GM18519 (cell line): ENCODE measurements around the gene NIP7.
A peak's percentile ranks its signal among the peaks of the same experiment; 100 is the strongest.

Experiments
- ATAC-seq: cut with Tn5 transposase; IDR thresholded peaks from one replicate; pipeline ENCODE4 v1.9.1; 2021; ENCODE audit warnings: mild to moderate bottlenecking, moderate library complexity; ENCODE audit not compliant: unreplicated experiment, low FRiP score

Gene NIP7

GRCh38 chr16:69318177-69318910, 21.2 kb upstream of the NIP7 start:
- no peak for ATAC-seq

DNA sequence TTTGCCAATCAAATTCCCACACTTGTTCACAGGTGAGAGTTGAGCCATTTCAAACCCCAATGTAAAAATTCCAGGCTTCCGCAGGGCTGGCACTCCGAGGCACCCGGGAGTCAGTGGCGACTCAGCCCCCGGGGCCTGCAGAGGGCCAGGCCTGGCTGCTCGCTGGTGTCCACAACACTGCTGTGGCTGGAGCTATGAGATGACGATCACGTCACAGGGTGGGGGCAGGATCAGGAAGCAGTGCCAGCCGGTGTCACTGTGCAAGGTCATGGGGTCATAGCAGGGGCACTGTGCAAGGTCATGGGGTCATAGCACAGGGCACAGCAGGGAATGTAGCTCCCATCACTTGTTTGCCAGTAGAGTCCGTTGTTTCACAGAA, 20.7 kb upstream of the NIP7 start:
- no peak for ATAC-seq

DNA sequence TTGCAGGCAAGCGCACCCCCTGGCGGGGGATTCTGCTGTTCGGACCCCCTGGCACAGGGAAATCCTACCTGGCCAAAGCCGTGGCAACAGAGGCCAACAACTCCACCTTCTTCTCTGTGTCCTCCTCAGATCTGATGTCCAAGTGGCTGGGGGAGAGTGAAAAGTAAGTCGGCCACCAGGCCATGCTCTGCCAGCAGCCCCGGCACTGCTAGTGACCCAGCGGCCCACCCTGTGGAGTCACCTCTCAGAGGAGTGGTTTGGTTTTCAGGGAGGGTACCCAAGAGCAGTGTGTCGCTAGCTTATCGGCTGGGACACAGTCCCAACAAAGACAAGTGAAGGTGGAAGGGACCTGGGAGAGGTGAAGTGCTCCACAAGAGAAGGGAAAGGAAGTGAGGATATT, 20.2 kb upstream of the NIP7 start:
- ATAC-seq: no peak

DNA sequence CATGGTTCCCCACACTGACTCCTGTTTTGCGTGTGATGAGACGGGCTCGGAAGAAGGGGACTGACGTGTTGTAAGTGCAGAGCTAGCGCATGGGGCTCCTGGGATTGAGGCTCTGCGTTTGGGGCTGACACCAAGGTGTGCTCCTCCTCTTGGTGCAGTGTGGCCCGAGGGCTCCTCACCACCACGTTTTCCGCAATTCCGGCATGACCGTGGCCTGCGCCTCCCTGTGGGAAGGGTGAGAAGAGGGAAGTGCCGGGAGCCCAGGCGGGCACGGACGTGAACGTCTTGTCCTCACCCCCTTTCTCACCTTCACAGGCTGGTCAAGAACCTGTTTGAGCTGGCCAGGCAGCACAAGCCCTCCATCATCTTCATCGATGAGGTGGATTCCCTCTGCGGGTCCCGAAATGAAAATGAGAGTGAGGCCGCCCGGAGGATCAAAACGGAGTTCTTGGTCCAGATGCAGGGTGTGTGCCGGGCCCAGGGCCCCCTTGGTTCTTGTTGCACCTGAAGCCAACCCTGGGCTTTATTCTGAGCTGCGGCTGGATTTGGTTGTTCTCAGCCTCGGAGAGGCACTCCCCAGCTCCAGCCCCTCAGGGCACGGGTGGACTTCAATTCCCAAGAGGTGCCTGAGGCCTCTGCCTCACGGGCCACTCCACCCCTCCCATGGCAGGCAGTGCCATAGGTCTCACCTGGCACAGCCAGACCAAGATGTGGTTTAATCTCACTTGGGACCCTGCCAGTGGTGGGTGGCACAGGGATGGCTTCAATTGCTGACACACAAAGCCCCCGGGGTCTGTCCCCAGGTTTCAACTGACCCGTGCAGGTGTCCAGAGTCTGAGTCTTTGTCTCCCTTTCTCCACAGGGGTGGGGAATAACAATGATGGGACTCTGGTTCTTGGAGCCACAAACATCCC, 19.5 kb upstream of the NIP7 start:
- no peak for ATAC-seq

DNA sequence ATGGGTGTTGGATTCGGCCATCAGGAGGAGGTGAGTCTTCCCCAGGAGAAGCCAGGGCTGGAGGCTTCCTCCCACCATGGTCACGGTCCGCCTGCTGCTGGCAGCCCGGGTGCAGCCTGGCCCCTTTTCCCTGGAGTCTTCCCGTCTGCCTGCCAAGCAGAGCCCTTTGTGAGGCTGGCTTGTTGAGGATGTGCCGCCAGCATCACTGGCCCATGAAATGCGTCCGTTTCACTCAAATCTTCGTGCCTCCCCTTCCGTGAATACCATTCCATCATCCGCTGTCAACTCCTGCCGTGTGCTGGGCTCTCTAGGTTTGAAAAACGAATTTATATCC, 18.9 kb upstream of the NIP7 start:
- ATAC-seq: no peak

GRCh38 chr16:69321080-69321479, 18.5 kb upstream of the NIP7 start:
- no peak for ATAC-seq

DNA sequence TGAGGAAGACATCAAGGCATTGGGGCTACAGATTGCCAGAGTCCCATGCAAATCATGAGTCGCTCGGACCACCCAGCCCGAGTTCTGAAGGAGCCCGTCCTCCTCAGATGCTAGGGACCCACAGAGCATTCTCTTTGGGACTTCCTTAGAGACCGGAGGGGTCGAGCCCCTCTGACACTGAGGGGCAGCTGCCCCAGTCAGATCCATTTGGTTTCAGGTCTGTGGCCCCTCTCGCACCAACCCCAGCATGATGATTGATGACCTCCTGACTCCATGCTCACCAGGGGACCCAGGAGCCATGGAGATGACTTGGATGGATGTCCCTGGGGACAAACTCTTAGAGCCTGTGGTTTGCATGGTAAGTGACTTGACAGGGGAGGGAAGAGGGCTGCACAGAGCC, 17.2 kb upstream of the NIP7 start:
- ATAC-seq: no peak

DNA sequence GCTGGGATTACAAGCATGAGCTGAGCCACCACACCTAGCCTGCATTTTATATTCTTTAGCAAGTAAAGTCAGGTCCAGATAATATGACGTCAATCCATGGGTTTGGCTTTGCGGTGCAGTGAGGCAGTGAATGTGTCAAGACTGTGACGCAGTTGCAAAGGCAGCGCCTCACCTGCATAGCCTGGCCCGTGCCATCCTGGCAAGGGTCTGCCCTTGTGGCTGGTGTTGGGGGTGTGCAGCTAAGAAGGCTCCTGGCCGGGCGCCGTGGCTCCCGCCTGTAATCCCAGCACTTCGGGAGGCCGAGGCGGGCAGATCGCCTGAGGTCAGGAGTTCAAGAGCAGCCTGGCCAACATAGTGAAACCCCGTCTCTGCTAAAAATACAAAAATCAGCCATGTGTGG, 16.2 kb upstream of the NIP7 start:
- ATAC-seq: no peak

DNA sequence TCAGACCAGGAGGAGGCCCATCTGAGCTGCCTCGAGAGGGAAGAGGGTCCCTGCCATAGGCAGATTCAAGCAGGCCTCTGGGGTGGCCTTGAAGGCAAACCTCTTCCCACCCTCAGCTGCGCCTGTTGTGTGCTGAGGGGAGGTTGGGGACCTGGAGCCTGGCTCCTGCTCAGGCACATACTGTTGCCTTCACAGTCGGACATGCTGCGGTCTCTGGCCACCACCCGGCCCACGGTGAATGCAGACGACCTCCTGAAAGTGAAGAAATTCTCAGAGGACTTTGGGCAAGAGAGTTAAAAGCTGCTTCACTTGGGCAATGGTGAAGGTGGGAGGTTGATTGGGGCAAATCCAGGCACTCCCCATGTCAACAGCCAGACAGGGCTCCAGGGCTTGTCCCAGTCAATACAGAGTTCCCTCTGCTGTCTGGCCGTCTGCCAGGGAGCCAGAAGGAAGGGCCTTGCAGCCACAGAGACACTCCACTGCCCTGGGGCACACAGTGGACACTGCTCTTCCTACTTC, 15.5 kb upstream of the NIP7 start:
- ATAC-seq: no peak

- no peak for ATAC-seq
These were observed 14.9 kb upstream of the NIP7 start for GRCh38 chr16:69324585-69325253.

- no peak for ATAC-seq
These were observed 13.8 kb upstream of the NIP7 start for GRCh38 chr16:69325784-69326171.

- no peak for ATAC-seq
These were observed 13.2 kb upstream of the NIP7 start for GRCh38 chr16:69326172-69326873.

DNA sequence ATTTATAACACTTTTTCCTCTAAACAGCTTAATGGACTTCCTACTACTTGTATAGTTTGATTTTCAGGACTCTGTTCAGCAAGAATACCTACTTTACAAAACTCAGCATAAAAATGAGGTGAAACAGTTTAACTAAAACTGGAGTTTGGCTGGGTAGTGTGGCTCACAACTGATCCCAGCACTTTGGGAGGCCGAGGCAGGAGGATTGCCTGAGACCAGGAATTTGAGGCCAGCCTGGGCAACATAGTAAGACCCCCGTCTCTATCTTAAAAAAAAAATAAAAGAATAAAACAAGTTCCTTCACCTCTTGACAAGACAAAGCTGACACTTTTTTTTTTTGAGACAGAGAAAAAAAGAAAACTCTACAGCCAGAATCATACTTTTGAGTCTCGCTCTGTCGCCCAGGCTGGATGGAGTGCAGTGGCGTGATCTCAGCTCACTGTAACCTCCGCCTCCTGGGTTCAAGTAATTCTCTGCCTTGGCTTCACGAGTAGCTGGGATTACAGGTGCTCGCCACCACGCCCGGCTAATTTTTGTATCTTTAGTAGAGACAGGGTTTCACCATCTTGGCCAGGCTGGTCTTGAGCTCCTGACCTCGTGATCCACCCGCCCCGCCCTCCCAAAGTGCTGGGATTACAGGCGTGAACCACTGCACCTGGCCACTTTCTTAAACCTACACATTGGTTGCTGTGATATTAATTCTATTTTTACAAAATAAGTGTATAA, 11.8 kb upstream of the NIP7 start:
- ATAC-seq: no peak

GRCh38 chr16:69328854-69329316, 10.7 kb upstream of the NIP7 start:
- no peak for ATAC-seq

DNA sequence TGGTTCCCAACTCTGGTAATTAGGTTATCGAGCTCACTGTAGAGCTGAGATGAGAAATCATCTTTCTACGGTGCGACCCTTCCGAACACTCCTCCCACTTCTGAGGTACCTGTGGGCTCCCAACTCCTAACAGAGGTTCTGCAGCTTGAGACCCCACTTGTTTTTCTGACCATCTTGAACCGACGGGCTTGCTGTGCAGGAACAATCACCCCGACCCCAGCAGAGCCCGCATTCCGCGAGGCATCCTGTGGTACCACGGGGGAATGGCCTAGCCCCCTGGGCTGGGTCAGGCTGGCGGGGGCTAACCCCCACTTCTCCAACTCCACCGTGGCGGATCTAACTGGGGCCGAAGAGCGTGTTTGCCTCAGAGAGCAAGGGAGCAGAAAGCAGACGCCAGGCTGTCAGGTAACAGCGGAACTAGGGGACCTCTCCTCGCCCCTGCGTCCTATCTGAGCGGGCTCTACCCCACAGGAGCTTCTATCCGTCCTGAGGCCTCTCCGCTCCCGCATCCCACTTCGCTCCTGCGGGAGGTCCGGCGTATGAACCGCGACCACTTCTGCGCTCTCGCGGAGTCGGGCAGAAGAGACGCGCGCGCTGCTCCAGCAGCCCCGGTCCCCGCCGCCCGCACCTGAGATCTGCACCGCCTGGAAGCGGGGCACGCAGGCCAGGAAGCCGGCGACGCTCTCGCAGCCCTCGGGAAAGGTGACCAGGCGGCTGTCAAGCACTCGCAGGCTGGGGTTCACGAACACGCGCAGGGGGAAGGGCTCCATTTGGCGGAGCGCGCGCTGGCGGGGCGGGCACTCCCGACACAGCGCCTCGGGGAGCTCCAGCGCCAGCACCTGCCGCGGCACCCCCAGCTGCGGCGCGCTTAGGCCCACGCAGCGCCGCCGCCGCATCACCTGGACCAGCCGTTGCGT, 9.9 kb upstream of the NIP7 start:
- no peak for ATAC-seq

DNA sequence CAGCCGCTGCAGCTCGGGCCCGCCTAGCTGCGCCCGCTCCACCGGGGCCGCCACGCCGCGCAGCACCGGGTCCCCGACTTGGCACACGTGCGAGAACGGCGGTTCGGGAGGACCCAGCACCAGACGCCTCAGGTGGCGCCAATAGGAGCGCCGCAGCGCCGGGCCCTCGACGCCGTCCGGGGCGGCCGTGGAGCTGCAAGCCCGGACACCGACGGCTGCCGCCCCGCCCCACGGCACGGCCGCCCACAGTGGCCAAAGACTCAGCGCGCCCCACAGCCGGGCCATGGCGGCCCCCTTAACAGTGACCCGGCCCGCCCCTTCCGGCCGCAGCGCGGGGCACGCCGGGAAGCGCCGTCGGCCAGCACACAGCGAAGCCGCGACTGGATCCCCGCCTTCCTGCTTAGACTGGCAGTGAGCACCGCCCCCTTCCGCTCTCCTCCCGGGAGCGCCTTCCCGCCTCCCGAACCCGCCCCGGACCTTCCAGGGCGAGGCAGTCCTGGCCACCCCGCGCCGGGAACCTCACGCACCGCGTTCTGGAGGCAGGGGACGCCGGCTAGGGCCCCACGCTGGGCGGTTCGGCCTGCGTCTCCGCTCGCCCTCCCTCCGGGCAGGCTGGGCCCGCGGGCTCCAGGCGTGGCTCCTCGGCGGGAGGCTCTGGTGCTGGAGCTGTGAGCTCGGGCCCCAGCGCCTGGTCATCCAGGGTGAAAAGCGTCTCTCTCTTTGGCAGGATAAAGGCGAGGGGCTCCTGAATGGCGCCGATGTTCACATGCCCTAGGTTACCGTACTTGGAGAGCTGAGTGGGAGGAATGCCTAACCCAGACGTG, 9.1 kb upstream of the NIP7 start, which contains the start of gene PDF:
PDF (minus strand) TSS at position 303 of the 824 bp plus-strand sequence; CDS start at position 285, 18 bp downstream.
- peak; percentile 73 for ATAC-seq

DNA sequence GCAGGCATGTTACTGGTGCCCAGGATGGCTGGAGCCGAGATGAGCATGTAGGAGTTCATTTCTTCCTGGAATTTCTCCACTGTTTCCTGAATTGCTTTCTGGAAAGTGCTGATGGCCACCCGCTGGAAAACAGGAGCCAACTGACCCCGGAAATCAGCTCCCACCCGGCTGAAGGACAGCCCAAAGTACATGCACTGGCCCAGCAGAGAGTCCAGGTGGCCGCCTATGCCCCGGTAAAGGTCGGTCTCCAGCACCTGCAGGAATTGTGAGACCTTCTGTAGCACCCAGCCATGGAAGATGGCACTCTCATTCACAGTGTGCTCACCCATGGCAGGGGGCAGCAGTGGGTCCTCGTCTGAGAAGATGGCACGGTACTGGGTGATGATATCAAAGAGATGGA, 4.9 kb upstream of the NIP7 start:
- ATAC-seq: no peak
